Naive thymus-derived CD4-positive, alpha-beta T cell (primary cell): ENCODE measurements around the gene NPAS3. TPM values are rescaled to one million over a fixed set of nuclear protein-coding genes. Genes with fewer than 3 reads are reported as not detected.

Experiments used
- ATAC-seq: fragments of 150-1000 bp; cut with Tn5 transposase; 2 replicates; pipeline ENCODE4 v1.10.0; 2021; ENCODE audit warnings: mild to moderate bottlenecking, moderate library complexity
- CTCF ChIA-PET: fragments of 350-600 bp; sonication (Branson Sonifier 250); formaldehyde crosslinking; loops from one replicate; lab custom pipeline; 2021; ENCODE audit warnings: antibody characterized with exemption; lab: Charles Lee
- POLR2A ChIA-PET: fragments of 350-600 bp; sonication (Branson Sonifier 250); formaldehyde crosslinking; loops from one replicate; lab custom pipeline; 2021; ENCODE audit warnings: antibody characterized with exemption, inconsistent platforms; lab: Charles Lee
- DNase-seq, 9 donors: peaks; one replicate each; pipeline versions ENCODE4 v3.0.0 to v3.0.0-alpha.2; 2020 to 2022; ENCODE audit warnings: mixed read lengths in 1 of 9
- H3K27ac ChIP-seq: one replicate; pipeline ENCODE4 v1.7.0; 2013; ENCODE audit warnings: mild to moderate bottlenecking, low read depth, low read length, moderate library complexity
- H3K27me3 ChIP-seq, 2 donors: one replicate each; pipeline ENCODE4 v1.7.0; 2013; ENCODE audit warnings: low read length in 2 of 2, mild to moderate bottlenecking in 2 of 2, moderate library complexity in 2 of 2; ENCODE audit not compliant: control insufficient read depth in 2 of 2, insufficient read depth in 2 of 2
- H3K36me3 ChIP-seq, 3 experiments: 1 replicate in 2 of 3; 2 replicates in 1 of 3; pipeline ENCODE4 v1.7.0; 2013; ENCODE audit warnings: low read length in 3 of 3, mild to moderate bottlenecking in 3 of 3, moderate library complexity in 1 of 3; ENCODE audit not compliant: insufficient read depth in 3 of 3, control insufficient read depth in 2 of 3
- H3K4me1 ChIP-seq, 2 donors: one replicate each; pipeline ENCODE4 v1.7.0; 2013; ENCODE audit warnings: low read length in 2 of 2, mild to moderate bottlenecking in 2 of 2, moderate library complexity in 1 of 2; ENCODE audit not compliant: control insufficient read depth in 2 of 2, insufficient read depth in 2 of 2
- H3K4me3 ChIP-seq: 2 replicates; pipeline ENCODE4 v1.7.0; 2013; ENCODE audit warnings: mild to moderate bottlenecking, low read length
- H3K9me3 ChIP-seq, 3 experiments: 1 replicate in 2 of 3; 2 replicates in 1 of 3; pipeline ENCODE4 v1.7.0; 2013; ENCODE audit warnings: low read length in 3 of 3; ENCODE audit not compliant: control insufficient read depth in 2 of 3
- H3K27ac Mint-ChIP-seq, 9 donors: one replicate each; pipeline ENCODE4 v1.8.0; 2020 to 2022; ENCODE audit warnings: mixed read lengths in 9 of 9, mild to moderate bottlenecking in 8 of 9, moderate library complexity in 5 of 9, inconsistent platforms in 2 of 9
- H3K27me3 Mint-ChIP-seq, 5 donors: one replicate each; pipeline ENCODE4 v1.8.0; 2021 to 2022; ENCODE audit warnings: mixed read lengths in 5 of 5, mild to moderate bottlenecking in 1 of 5
- H3K36me3 Mint-ChIP-seq, 5 donors: one replicate each; pipeline ENCODE4 v1.8.0; 2020 to 2022; ENCODE audit warnings: mixed read lengths in 5 of 5, mild to moderate bottlenecking in 3 of 5, inconsistent platforms in 1 of 5
- H3K4me1 Mint-ChIP-seq, 7 donors: one replicate each; pipeline ENCODE4 v1.8.0; 2020 to 2022; ENCODE audit warnings: mixed read lengths in 7 of 7, mild to moderate bottlenecking in 3 of 7, inconsistent platforms in 1 of 7
- H3K4me3 Mint-ChIP-seq, 10 donors: one replicate each; pipeline ENCODE4 v1.8.0; 2020 to 2022; ENCODE audit warnings: mild to moderate bottlenecking in 10 of 10, mixed read lengths in 10 of 10, moderate library complexity in 6 of 10, inconsistent platforms in 2 of 10
- H3K9me3 Mint-ChIP-seq, 11 donors: one replicate each; pipeline ENCODE4 v1.8.0; 2020 to 2022; ENCODE audit warnings: mixed read lengths in 11 of 11, mild to moderate bottlenecking in 4 of 11, inconsistent platforms in 1 of 11, moderate library complexity in 1 of 11
- intact Hi-C, 2 donors: fragments of 100-400 bp; cut with micrococcal nuclease; formaldehyde crosslinking; loops; one replicate each; pipeline ENCODE4 v1.15.1; 2023
- polyA plus RNA-seq, 2 donors: library from polyadenylated mRNA; unstranded; fragments of 300-500 nt; fragmentation: Illumina TruSeq; gene quantifications; one replicate each; pipeline ENCODE4 v1.2.3, GENCODE V29; 2021
- total RNA-seq, 6 experiments: library from RNA in 5 of 6; stranded (reverse) in 5 of 6; gene quantifications; 1 replicate in 5 of 6; 2 replicates in 1 of 6; pipeline ENCODE4 v1.2.3 and lab custom pipeline; 2021 to 2026

The NPAS3 gene
- total and polyA plus RNA-seq, 7 experiments from 2014 or later, result not detected

DNA sequence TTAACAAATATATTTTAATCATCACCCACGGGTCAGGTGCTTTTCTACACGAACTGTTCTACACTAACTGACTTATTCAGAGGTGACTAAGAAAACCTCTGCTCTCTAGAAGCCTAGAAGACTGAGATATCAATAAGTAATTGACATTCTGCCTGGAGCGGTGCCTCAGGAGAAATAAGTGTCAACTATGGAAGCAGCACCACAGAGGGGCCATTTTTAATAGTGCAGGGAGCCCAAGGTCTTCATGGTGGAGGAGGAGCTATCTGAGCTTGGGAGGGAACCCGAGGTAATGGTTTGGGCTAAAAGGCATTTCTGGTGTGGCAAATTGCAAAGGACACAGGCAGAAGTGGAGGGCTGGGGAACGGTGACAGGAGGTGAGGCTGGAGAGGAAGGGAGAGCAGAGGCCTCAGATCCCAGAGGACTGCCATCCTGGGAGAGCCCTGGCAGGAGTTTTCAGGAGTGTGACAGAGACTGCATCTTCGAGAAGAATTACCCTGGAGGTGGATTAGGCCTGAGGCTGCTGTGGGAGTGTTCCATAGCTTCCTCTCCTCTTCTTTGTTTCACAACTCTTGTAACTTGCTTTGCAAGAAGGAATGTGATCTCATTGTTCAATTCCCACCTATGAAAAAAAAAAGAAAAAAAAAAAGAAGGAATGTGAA, 123.1 kb downstream of the NPAS3 start:
- intact Hi-C loops, result no loop called here
- CTCF ChIA-PET, result no interaction called here
- no peaks in the 10 kb centered on the region for H3K4me1 ChIP-seq
- no peaks in the 10 kb centered on the region for H3K27me3 ChIP-seq
- Mint-ChIP-seq H3K9me3 (peaks cover 0 to 11% (median 2%) of the 10 kb centered on the region in 11 donors), H3K36me3 (no peaks in the 10 kb centered on the region), H3K4me3 (no peak overlapping the region), H3K4me1 (no peaks in the 10 kb centered on the region), H3K27ac (no peak overlapping the region), H3K27me3 (peaks cover 0 to 10% (median 0%) of the 10 kb centered on the region in 5 donors)
- no peak overlapping the region for H3K27ac ChIP-seq
- H3K9me3 ChIP-seq, result no peaks in the 10 kb centered on the region
- no peak overlapping the region for H3K4me3 ChIP-seq
- no peak for DNase-seq
- H3K36me3 ChIP-seq, result no peaks in the 10 kb centered on the region
- no peak for ATAC-seq
- POLR2A ChIA-PET, result no interaction called here

DNA sequence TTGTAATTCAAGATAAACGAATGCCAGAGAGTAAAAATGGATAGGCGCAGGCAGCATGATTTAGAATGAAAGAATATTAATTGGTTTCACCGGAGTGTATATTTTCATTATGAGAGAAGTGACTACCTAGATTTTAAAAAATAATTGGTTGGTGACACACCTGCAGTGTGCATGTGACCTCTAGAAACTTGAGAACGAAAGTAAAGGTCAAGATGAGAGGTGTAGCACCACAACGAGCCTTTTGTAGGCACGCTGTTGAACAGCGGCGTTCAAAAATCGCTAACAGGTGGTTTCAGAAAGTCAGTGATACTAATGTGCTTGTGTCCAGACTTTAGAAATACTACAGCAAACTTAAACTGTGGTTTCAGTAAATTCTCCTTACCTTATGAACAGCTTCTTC, 123.8 kb downstream of the NPAS3 start:
- intact Hi-C loops, result no loop called here
- H3K27ac Mint-ChIP-seq, result no peak overlapping the region

DNA sequence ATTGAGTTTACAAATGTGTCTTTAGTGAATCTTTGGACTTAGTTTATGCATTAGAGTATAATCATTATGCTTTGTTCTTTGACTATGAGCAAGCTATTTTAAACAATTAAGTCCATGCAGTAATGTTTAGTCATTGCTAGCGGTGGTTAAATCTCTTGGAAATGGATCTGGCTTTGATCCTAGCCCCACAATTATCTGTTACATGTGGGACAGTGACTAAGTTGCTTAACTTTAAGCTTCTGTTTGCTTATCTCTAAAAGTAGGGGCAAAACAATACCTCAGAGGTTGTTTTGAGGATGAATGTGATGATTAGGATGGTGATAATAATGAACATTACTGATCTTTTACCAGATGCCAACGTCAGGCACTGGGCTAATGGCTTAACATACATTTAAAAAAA, 124.2 kb downstream of the NPAS3 start:
- no peak overlapping the region for H3K4me3 ChIP-seq
- no peak overlapping the region for H3K27ac ChIP-seq
- H3K27ac Mint-ChIP-seq, result no peak overlapping the region
- no peaks in the 10 kb centered on the region for H3K9me3 ChIP-seq
- ChIA-PET CTCF (no interaction called here), POLR2A (no interaction called here)
- H3K36me3 ChIP-seq, result no peaks in the 10 kb centered on the region
- H3K27me3 Mint-ChIP-seq, result peaks cover 0 to 10% (median 0%) of the 10 kb centered on the region in 5 donors
- H3K36me3 Mint-ChIP-seq, result no peaks in the 10 kb centered on the region
- no peak for DNase-seq
- peaks cover 0 to 16% (median 2%) of the 10 kb centered on the region in 11 donors for H3K9me3 Mint-ChIP-seq
- H3K4me3 Mint-ChIP-seq, result no peak overlapping the region
- no peaks in the 10 kb centered on the region for H3K4me1 ChIP-seq
- no peaks in the 10 kb centered on the region for H3K4me1 Mint-ChIP-seq
- no peak for ATAC-seq
- H3K27me3 ChIP-seq, result no peaks in the 10 kb centered on the region
- intact Hi-C loops, result no loop called here

More for the DNA sequence above, 123.8 kb downstream of the NPAS3 start:
- ATAC-seq (no peak), DNase-seq (no peak)
- H3K9me3 ChIP-seq, result no peaks in the 10 kb centered on the region
- H3K4me1 Mint-ChIP-seq, result no peaks in the 10 kb centered on the region
- H3K36me3 Mint-ChIP-seq, result no peaks in the 10 kb centered on the region
- H3K27ac ChIP-seq, result no peak overlapping the region
- no peaks in the 10 kb centered on the region for H3K4me1 ChIP-seq
- H3K36me3 ChIP-seq, result no peaks in the 10 kb centered on the region
- POLR2A ChIA-PET, result no interaction called here
- peaks cover 0 to 10% (median 0%) of the 10 kb centered on the region in 5 donors for H3K27me3 Mint-ChIP-seq
- H3K9me3 Mint-ChIP-seq, result peaks cover 0 to 12% (median 2%) of the 10 kb centered on the region in 11 donors
- CTCF ChIA-PET, result no interaction called here
- no peak overlapping the region for H3K4me3 ChIP-seq
- no peak overlapping the region for H3K4me3 Mint-ChIP-seq
- H3K27me3 ChIP-seq, result no peaks in the 10 kb centered on the region

DNA sequence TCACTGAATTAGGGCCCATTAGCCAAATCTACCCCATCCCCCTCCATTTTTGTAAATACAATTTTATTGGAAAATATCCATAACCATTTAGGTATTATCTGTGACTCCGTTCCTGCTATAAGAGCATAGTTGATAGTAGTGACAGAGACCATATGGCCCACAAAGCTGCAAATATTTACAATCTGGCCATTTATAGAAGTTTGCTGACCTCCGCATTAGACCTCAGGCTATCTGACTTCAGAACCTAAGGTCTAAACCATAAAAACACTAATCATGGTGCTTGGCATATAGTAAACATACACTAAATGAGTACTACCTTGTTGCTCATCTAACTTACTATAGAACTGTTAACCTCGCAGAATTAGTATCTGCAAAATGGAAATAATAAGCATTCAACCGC, 124.8 kb downstream of the NPAS3 start:
- no peaks in the 10 kb centered on the region for H3K9me3 ChIP-seq
- Mint-ChIP-seq H3K4me3 (no peak overlapping the region), H3K27ac (no peak overlapping the region), H3K9me3 (peaks cover 0 to 18% (median 2%) of the 10 kb centered on the region in 11 donors), H3K36me3 (no peaks in the 10 kb centered on the region), H3K27me3 (peaks cover 0 to 4% (median 0%) of the 10 kb centered on the region in 5 donors), H3K4me1 (no peaks in the 10 kb centered on the region)
- intact Hi-C loops, result no loop called here
- H3K27ac ChIP-seq, result no peak overlapping the region
- ChIA-PET POLR2A (no interaction called here), CTCF (no interaction called here)
- ATAC-seq (no peak), DNase-seq (no peak)
- no peaks in the 10 kb centered on the region for H3K27me3 ChIP-seq
- no peak overlapping the region for H3K4me3 ChIP-seq
- H3K4me1 ChIP-seq, result no peaks in the 10 kb centered on the region
- no peaks in the 10 kb centered on the region for H3K36me3 ChIP-seq

DNA sequence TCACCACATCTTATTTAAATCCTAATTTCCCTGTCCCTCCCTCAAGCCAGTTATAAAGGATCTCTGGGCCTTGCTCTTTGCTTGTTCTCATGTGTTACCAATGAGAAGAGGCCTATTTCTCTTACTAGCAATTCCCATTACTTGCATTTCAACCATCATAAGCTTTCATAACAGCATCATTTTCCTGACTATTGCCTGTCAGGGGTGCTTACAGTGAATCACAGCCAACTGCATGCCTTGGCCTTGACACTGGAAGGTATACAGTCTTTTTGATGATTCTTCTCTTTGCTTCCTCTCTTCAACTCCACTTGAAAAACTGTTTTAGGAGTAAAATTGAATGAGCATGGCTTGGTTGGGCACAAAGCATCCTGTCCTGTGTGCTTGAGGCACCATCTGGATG, 127.0 kb downstream of the NPAS3 start:
- intact Hi-C loops, result loop anchor here in 1 of 2 donors (1.0 kb wide), 1 partner anchor 36 kb away; no protein-coding TSS in a partner anchor
- DNase-seq (no peak), ATAC-seq (no peak)
- Mint-ChIP-seq H3K27me3 (peaks cover 0 to 4% (median 0%) of the 10 kb centered on the region in 5 donors), H3K27ac (peak overlapping the region in 1 of 9 donors; percentile 21), H3K4me3 (no peak overlapping the region), H3K9me3 (peaks cover 0 to 13% (median 4%) of the 10 kb centered on the region in 11 donors), H3K36me3 (no peaks in the 10 kb centered on the region), H3K4me1 (no peaks in the 10 kb centered on the region)
- H3K9me3 ChIP-seq, result no peaks in the 10 kb centered on the region
- no peaks in the 10 kb centered on the region for H3K4me1 ChIP-seq
- CTCF ChIA-PET, result no interaction called here
- no peak overlapping the region for H3K4me3 ChIP-seq
- POLR2A ChIA-PET, result no interaction called here
- H3K36me3 ChIP-seq, result no peaks in the 10 kb centered on the region
- no peak overlapping the region for H3K27ac ChIP-seq
- H3K27me3 ChIP-seq, result no peaks in the 10 kb centered on the region

DNA sequence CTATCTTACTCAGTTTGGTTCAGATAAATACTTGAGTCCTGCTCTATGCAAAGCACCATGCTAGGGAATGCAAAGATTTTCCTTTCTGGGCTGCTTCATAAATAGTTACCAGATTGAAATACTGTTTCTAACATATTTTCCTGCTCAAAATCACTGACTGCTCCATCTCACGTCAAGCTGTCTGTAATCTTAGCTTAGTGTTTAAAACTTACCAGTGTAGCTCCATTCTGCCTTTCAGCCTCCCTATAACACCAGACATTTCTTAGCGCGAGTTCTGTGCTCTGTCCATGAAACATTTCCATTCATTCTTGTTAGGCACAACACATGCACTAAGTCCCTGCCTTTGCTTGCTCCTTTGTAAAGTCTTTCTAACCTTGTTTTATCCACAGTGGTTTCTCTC, 129.4 kb downstream of the NPAS3 start:
- peaks cover 0 to 13% (median 1%) of the 10 kb centered on the region in 11 donors for H3K9me3 Mint-ChIP-seq
- intact Hi-C loops, result no loop called here
- no peaks in the 10 kb centered on the region for H3K9me3 ChIP-seq
- H3K27ac ChIP-seq, result no peak overlapping the region
- no peaks in the 10 kb centered on the region for H3K27me3 Mint-ChIP-seq
- no peak overlapping the region for H3K27ac Mint-ChIP-seq
- CTCF ChIA-PET, result no interaction called here
- no peak for DNase-seq
- H3K4me1 ChIP-seq, result no peaks in the 10 kb centered on the region
- POLR2A ChIA-PET, result no interaction called here
- ATAC-seq, result no peak
- no peaks in the 10 kb centered on the region for H3K4me1 Mint-ChIP-seq
- no peaks in the 10 kb centered on the region for H3K36me3 ChIP-seq
- no peak overlapping the region for H3K4me3 Mint-ChIP-seq
- no peaks in the 10 kb centered on the region for H3K27me3 ChIP-seq
- no peaks in the 10 kb centered on the region for H3K36me3 Mint-ChIP-seq
- H3K4me3 ChIP-seq, result no peak overlapping the region

DNA sequence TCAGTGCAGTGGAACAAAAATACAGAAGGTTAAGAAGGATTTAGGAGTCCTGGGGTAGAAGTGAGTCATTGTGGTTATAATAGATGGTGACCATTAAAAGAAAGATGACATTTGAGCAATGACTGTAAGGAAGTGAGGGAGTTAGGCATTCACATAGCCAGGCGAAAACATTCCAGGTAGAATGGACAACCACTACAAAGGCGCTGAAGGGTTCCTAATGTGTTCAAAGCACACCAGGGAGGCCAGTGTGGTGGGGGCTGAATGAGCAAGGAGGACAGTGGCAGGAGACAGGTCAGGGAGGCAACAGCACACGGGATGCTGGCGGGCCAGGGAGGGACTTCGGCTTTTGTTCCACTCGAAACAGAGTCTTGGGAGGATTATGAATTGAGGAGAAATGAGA, 129.9 kb downstream of the NPAS3 start:
- no peak overlapping the region for H3K4me3 Mint-ChIP-seq
- H3K36me3 Mint-ChIP-seq, result no peaks in the 10 kb centered on the region
- ChIA-PET CTCF (no interaction called here), POLR2A (no interaction called here)
- no peak for ATAC-seq
- H3K4me1 ChIP-seq, result no peaks in the 10 kb centered on the region
- no peaks in the 10 kb centered on the region for H3K27me3 ChIP-seq
- no peak for DNase-seq
- no peak overlapping the region for H3K27ac ChIP-seq
- intact Hi-C loops, result no loop called here
- H3K27me3 Mint-ChIP-seq, result no peaks in the 10 kb centered on the region
- H3K9me3 ChIP-seq, result no peaks in the 10 kb centered on the region
- H3K27ac Mint-ChIP-seq, result no peak overlapping the region
- H3K36me3 ChIP-seq, result no peaks in the 10 kb centered on the region
- no peak overlapping the region for H3K4me3 ChIP-seq
- H3K4me1 Mint-ChIP-seq, result no peaks in the 10 kb centered on the region
- peaks cover 0 to 13% (median 1%) of the 10 kb centered on the region in 11 donors for H3K9me3 Mint-ChIP-seq
